DLD1 (cell line): ENCODE results near the gene LIN52.
"Not testable (repeated sequence)": the region's sequence is repeated elsewhere in the genome, so short reads cannot be mapped to it uniquely, and the experiment has no call there.

Experiments used
- in situ Hi-C: cut with HindIII; loops from 2 replicates; pipeline ENCODE4 v1.10.0; 2017; ENCODE audit warnings: low sequenced_read_pairs

Gene LIN52

DNA sequence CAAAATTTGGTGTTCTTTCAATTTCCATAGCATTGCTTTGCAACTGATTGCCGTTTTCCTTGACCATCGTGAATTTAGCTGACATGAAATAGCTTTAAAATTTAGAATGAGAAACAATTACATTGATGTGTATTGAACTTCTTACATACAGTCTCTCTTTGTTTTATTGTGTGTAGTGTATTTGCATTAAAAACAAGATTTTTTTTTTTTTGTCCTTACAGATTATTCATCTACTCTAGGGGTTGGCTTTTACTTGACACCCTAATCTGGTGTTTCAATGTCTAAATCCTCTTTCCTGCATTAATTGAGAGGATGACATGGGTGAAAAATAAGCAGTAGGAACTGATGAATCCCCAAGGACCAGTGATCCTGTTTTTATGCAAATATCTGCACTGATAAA lies 20.6 kb downstream of the LIN52 start:
- in situ Hi-C loops = no loop called here

DNA sequence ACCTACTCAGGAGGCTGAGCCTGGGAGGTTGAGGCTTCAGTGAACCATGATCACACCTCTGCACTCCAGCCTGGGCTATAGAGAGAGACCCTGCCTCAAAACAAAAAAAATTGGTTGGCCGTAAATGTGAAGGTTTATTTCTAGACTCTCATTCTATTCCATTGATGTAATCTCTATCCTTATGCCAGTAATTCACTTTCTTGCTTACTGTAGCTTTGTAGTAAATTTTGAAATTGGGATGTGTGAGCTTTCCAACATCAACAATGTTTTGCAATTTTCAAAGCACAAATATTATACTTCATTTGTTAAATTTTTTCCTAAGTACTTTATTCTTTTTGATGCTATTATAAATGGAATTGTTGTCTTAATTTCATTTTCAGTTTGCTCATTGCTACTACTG lies 24.6 kb downstream of the LIN52 start:
- in situ Hi-C loops = no loop called here

DNA sequence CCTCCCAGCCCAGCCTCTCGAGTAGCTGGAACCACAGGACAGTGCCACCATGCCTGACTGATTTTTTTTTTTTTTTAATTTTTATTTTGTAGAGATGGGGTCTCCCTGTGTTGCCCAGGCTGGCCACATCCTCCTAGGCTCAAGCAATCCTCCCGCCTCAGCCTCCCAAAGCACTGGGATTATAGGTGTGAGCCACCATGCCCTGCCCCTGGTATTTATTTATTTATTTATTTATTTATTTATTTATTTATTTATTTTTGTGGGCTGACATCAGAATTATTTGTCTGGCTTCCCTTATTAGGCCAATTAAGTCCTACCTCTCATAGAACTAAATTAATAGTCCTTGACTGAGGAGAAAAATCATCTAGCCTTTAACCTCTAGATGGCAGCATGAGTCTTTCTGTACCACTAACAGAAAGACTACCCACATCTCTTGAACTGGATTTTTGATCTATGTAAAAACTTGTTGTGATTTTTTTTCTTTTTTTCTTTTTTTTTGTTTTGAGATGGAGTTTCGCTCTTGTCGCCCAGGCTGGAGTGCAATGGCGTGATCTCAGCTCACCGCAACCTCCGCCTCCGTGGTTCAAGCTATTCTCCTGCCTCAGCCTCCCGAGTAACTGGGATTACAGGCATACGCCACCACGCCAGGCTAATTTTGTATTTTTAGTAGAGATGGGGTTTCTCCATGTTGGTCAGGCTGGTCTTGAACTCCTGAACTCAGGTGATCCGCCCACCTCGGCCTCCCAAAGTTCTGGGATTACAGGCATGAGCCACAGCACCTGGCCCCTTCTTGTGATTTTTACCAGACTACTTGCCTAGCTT lies 26.9 kb downstream of the LIN52 start:
- in situ Hi-C loops = not testable (repeated sequence)

DNA sequence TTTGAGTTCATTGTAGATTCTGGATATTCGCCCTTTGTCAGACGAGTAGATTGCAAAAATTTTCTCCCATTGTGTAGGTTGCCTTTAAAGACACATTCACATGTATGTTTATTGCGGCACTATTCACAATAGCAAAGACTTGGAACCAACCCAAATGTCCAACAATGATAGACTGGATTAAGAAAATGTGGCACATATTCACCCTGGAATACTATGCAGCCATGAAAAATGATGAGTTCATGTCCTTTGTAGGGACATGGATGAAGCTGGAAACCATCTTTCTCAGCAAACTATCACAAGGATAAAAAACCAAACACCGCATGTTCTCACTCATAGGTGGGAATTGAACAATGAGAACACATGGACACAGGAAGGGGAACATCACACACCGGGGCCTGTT lies 40.7 kb downstream of the LIN52 start:
- in situ Hi-C loops = not testable (repeated sequence)

DNA sequence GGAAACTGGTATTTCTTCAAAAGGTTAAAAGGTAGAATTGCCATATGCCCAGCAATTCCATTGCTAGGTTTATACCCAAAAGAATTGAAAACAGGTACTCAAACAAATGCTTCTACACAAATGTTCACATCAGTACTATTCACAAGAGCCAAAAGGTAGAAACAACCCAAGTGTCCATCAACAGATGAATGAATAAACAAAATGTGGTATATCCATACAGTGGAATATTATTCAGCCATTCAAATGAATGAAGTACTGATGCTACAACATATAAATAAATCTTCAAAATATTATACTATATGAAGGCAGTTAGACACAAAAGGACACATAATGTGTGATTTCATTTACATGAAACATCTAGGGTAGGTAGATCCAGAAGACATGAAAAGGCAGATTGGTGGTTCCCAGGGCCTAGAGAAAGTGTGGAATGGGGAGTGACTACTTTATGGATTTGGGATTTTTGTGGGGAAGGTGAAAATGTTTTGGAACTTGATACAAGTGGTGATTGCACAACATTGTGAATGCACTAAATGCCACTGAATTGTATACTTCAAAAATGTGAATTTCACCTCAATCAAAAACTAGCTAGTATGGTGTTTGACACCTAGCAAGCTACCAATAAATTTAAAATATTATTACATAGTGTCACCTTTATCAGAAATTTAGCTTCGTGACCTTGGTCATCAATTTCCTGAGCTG lies 41.7 kb downstream of the LIN52 start:
- in situ Hi-C loops = no loop called here

DNA sequence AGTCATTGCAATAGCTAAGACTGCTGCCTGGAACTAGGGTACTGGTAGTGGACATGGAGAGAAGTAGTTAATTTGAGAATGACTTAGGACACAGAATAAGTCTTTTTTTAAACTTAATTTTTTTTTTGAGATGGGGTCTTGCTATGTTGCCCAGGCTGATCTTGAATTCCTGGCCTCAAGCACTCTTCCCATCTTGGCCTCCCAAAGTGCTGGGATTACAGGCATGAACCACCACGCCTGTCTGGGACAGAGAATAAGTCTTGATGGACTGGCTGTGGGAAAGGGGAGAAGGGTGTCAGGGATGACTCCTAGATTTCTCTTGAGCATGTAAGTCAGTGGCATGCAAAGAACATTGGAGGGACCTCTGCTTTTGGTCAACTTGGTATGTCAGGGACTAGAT lies 42.9 kb downstream of the LIN52 start:
- in situ Hi-C loops = no loop called here

DNA sequence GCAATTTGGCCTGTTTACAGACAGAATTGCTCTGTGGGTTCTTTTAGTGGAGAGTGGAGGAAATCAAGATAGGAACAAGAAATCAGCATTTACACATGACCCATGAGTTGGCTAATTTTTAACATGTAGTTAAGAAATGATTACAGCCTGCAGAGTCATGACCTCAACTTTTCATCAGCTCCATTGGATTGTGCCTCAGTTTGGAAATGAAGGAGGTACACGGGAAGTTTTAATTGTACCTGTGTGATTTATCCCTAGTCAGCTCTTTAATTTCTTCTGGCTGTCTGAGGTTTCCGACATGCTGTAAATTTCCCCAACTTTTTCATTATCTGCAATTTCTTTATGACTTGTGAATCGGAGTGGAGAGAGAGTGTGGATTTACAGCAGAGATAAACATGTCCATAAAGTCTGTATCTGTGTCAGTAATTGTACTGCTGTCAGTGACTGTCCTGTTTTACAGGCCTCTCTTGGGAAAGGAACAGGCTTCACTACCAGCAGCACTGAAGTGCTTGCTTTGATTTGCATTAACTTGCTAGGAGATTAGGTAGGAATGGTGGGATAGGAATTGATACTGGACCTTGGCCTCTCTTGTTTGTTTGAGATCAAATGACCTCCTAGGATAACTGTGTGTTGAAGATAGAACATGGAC lies 49.2 kb downstream of the LIN52 start:
- in situ Hi-C loops = no loop called here

DNA sequence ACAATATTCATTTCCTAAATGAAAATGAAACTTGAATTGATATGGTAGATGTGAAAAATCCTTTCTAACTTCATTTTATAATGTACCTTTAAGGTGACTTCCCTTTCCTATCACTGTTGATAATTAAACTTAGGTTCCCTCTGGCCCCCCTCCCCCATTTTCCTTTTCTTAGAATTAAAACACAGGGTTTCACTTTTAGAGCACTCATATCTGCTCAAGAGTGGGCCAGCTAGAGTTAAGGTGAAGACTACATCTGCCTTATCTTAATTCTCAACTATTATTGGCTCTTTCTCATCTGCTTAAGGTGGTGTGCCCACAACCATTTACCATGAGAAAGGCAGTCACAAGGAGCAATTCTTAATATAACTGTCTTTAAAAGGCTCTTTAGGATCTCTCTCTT lies 49.7 kb downstream of the LIN52 start:
- in situ Hi-C loops = no loop called here

DNA sequence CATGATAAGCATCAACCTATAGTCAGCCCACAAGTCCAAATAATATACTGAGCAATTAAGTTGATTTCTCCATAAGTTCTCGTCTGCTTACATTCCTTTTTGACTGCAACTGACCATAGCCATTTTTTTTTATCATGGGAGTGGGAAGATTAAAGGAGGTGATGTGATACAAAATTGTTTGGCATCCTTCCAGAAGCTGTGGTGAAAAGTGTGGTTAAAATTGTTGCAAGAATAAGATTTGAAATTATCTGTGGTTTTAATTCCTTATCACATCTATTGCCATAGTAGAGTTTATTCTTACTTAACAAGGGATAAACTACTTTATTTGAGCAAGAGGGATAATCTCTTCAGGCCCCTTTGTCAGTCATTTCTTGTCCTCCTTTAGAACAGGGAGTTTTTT lies 50.7 kb downstream of the LIN52 start:
- in situ Hi-C loops = no loop called here

DNA sequence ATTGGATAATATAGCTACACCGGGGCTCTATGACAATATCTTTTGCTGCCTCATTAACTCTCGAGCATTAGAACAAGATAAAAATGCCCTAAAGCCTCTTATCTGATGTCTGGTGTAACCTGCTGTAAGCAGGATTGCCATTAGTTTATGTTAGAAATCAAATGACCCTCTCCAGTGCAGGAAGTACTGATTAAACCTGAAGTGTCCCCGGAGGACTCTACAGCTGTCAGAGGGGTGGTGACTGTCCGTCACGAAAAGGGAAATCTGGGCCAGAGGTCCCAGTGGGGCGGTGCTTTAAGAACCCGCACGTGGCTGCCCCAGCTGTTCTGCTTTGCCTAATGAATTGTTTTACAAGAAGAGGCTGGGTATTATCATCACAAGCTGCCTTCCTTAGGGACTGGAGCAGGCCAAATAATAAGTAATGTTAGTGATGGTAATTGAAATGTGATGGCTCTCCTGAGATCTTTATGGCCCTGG lies 55.7 kb downstream of the LIN52 start:
- in situ Hi-C loops = no loop called here

DNA sequence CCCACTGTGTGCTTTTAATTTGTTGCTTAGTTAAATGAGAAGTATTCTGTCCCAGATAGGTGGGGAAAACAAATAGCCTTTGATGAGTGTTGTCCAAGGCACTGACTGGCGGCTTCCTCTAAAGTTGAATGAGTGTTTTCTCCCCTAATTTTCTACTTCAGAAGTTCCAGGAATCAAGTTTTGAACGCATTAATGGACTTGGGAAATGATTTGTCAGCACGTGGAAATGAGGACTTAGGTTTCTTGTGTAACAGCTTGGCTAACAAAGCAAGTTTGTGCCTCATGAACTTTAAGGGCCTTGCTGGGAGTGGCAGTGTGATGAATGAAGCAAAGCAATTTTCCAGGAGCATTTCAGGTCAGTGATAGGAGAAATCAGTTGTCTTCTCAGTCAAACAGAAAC lies 56.9 kb downstream of the LIN52 start:
- in situ Hi-C loops = no loop called here

DNA sequence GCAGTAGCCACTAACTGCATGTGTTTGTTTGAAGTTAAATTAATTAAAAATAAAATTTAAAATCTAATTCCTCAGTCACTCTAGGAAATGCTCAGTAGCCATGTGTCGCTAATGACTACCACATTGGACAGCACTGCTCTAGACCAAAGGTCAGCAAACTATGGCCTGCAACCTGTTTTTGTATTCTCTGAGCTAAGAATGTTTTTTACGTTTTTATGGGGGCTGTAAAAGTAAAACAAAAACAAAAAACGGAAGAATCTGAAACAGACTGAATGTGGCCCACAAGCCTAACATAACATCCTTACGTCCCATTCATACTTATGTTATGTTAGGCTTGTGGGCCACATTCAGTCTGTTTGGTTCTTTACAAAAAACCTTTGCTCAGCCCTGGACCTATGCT lies 57.8 kb downstream of the LIN52 start:
- in situ Hi-C loops = no loop called here

DNA sequence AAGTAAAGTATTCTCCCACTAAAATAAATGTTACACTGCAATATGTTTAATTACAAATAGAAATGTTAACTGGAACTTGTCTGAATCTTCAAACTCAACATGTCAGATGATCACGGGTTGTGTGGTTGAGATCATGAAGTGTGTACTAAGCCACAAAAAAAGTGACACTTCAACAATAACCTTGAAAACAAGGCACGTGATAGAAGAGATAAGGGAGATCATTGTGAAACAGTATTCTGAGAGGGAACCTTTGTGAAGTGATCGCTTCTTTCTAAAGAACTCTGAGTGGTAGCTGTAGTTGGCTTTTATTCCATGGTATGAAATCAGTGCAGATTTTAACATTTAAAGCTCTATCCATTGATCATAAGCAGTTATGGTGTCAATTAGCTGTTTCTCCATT lies 60.0 kb downstream of the LIN52 start:
- in situ Hi-C loops = no loop called here

DNA sequence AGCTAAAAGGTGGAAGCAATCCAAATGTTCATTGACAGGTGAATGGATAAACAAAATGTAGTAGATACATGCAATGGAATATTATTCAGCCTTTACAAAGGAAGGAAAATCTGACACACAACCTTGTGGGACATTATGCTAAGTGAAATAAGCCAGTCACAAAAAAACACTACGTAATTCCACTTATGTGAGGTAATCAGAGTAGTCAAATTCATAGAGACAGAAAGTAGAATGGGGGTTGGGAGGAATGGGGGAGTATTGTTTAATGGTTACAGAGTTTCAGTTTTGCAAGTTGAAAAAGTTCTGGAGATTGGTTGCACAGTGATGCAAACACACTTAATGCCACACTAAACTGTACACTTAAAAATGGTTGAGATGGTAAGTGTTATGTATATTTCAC lies 62.8 kb downstream of the LIN52 start:
- in situ Hi-C loops = no loop called here

DNA sequence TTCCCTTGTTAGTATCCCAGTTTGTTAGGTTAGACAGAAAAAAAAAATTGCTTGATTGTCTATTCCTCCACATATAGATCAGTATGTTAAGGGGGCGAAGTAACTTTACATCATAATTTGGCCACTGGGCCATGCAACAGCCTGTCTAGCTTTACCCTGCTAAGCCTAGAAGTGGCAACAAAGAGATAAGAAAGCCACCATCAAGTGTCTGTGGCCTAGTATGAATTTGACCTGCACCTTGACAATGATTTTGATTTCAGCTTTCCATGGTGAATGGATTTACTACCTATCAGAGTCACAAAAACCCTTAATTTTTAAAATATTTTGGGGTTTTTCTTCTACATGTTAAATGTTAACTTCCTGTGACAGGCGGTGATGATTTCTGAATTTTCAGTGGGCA lies 63.9 kb downstream of the LIN52 start:
- in situ Hi-C loops = no loop called here

DNA sequence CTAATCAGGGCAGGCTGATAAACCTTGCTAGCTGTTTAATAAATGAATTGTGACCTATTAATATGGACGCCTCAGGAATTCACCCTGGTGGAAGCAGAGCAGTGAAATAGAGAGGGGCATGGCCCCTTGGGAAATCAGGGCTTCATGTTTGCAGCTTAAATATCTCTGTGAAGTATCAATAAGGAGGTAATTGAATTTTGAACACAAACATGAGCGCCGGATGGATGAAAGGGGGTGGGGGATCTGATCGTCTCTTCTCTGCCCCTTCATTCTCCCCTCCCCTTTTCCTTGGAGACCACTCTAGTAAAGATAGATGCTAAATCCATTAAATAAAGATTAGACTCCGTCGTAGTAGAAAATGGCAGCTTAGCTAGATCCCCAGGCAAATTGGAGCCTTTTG lies 70.5 kb downstream of the LIN52 start:
- in situ Hi-C loops = no loop called here

DNA sequence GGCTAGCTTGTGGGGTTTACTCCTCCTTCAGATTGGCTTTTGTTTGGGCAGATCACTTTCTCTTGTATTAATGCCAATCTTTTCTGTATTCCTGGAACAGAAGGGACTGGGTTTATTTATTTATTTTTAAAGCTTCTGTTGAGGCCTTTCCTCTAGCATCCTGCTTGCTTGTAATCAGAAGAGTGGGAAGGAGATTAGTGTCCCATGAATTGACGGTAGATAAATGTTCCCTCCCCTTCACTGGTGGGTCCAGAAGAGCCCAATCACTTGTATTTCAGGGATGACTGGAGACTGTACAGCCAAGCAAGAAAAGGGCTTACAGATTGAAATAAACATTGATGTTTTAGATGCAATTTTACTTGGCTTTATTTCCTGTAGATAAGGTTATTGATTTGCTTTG lies 71.0 kb downstream of the LIN52 start:
- in situ Hi-C loops = no loop called here

DNA sequence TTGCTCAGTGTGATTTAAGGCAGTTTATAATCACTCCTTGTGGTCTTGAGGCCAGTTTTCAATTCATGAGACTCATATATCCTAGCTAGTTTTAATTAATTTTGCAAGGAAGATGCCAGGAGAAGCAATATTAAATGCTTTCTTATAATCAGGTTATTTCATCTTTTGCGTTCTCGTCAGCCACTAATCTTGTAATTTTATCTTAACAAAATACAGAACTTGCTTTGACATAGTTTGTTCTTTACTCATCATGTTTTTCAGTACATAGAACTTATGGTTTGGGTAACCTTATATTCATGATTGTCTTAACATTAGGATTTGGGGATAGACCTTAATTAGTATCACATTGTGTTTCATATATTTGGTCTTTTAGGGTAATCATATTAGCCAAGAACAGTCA lies 76.0 kb downstream of the LIN52 start:
- in situ Hi-C loops = no loop called here

DNA sequence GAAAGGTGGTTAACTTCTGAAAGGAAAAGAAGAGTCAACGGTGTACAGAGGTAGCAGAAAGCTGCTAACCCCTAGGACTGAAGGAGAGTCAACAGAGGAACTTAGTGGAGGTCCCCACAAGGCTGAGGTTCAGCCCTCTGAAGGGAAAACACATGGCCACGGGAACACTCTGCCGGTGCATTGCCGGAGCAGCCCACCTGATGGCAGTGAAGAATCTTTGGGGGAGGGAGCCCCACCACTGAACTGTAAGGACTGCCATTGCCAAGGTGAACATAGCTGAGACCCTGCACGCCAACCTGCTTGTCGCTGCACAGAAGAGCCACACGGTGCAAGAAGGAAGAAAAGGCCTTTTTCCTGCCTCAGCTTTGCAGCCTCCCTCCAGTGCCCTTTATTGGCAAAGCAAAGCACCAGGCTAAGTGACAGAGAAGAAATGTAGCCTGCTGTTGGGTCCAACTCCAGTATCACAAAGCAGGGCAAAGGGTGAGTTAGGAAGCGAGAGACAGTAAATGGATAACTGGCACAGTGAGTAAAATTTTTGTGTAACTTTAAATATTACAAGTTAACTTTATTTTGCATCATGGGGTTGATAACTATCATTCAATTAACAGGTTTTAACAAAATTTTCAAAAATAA lies 76.9 kb downstream of the LIN52 start:
- in situ Hi-C loops = no loop called here

DNA sequence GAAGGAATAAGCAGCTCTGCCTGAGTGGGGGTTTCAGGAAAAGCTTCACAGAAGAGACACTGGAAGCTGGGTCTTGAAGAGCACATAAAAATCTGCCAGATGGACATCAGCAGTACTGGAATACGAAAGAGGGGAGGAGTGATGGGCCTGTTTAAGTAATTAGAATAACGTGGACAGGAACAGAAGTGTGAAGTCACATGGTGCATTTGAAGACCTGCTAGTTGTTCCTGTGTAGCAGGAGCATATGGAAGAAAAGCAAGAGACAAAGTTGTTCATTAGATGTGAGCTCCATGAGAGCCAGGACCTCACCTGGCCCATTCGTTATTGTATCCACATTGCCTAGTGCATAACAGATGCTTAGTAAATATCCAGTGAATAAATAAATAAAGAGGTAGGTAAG lies 85.2 kb downstream of the LIN52 start:
- in situ Hi-C loops = no loop called here

DNA sequence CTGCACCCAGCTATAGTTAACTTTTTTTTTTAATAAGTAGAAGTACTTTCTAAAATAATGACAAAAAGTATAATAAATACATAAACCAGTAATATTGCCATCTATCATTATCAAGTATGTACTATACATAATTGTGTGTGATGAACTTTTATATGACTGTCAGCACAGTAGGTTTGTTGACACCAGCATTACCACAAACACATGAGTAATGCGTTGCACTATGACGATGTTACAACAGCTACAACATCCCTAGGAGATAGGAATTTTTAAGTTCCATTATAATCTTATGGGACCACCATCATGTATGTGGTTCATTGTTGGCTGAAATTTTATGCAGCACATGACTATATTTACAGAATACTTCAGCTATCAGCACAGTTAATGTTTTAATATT lies 91.6 kb downstream of the LIN52 start:
- in situ Hi-C loops = no loop called here

DNA sequence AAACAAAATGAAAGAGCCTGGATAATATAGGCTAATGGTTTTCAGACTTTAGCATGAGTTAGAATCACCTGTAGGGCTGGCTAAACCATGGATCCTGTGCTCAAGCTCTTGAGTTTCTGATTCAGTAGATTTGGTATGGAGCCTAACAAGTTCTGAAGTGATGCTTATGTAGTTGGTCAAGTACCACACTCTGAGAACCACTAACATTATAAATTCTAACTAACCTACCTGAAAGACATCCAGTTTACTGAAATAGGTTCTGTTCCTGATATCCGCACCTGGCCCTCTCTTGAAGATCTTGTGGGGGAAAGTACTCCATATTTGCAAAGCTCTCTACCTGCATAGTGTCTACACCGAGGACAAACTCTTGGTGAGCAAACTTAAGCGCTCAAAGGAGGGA lies 95.1 kb downstream of the LIN52 start:
- in situ Hi-C loops = no loop called here
